ENCODE data around the gene TMC1.
"Not testable (repeated sequence)": the region's sequence is repeated elsewhere in the genome, so short reads cannot be mapped to it uniquely, and the experiment has no call there.

Gene TMC1

GRCh38 chr9:72509635-72510034 is 11.8 kb upstream of the TMC1 start:
- peak; percentile 45 for DNase-seq
- in situ Hi-C loops (cut with HindIII; ENCODE audit: low pct_ligation_motif_present, low pct_unique_long_range_greater_than_20kb, low sequenced_read_pairs), result no loop called here

DNA sequence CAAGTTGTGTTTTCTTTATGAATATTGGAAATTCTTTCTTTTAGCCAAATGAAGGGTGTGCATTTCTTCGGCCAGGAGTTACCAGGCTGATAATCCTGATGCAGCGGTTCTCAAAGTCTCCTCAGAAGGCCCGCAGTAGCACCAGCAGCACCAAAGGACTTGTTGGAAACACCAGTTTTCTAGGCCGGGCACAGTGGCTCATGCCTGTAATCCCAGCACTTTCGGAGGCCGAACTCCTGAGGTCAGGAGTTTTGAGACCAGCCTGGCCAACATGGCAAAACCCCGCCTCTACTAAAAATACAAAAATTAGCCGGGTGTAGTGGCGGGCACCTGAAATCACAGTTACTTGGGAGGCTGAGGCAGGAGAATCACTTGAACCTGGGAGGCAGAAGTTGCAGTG is 397 bp upstream of the TMC1 start:
- DNase-seq; in situ Hi-C loops (cut with HindIII; ENCODE audit: low pct_ligation_motif_present, low pct_unique_long_range_greater_than_20kb, low sequenced_read_pairs): not testable (repeated sequence)

DNA sequence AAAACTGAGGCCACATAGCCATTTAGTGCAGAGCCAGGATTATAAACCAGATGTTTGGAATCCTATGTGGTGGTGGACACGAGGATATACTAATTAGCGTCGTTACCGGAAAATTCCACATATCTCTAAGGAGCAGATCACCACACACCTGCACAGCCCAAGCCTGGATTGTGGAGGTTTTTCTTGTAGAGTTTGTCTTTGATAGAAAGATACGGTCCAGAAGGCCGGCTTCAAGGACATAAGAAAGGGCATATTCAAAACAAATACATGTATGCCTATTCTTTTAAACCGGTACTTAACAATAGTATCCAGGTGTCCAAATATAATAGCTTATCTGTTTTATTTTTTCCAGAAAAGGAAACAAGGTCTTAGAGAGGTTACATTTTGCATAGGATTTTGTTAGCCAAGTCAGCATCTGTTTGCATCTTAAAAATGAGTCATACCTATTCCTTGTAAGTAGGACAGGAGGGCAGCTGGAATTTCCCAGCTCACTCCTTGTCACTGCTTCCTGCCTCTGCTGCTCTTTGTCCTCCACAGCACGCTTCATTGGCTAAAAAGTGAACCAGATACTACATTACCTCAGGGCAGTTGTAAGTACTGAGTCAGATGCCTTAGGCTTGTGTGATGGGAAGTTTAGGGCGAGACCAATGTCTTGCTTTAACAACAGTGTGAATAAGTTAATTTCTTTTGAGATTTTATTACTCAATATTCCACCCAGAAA is 3.6 kb downstream of the TMC1 start:
- in situ Hi-C loops (cut with HindIII; ENCODE audit: low pct_ligation_motif_present, low pct_unique_long_range_greater_than_20kb, low sequenced_read_pairs), result no loop called here
- peak; percentile 90 for DNase-seq

GRCh38 chr9:72526901-72527800 is 5.7 kb downstream of the TMC1 start:
- peak; percentile 82 for DNase-seq
- in situ Hi-C loops (cut with HindIII; ENCODE audit: low pct_ligation_motif_present, low pct_unique_long_range_greater_than_20kb, low sequenced_read_pairs), result no loop called here

DNA sequence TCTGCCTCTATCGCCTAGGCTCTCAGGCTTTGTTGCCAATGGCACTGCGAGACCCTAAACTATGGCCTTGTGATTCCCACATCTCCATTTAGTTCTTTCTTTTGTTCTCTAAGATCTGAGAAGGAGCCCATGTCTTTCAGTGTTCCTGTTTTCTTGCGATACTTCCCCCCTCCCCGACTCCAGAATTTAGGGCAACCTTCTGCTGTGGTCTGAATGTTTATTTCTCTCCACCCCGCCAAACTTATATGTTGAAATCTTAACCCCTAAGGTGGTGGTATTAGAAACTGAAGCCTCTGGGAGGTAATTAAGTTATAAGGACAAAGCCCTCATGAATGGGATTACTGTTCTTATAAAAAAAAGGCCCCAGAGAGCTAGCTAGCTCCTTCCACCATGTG is 6.4 kb downstream of the TMC1 start:
- in situ Hi-C loops (cut with HindIII; ENCODE audit: low pct_ligation_motif_present, low pct_unique_long_range_greater_than_20kb, low sequenced_read_pairs), result no loop called here

DNA sequence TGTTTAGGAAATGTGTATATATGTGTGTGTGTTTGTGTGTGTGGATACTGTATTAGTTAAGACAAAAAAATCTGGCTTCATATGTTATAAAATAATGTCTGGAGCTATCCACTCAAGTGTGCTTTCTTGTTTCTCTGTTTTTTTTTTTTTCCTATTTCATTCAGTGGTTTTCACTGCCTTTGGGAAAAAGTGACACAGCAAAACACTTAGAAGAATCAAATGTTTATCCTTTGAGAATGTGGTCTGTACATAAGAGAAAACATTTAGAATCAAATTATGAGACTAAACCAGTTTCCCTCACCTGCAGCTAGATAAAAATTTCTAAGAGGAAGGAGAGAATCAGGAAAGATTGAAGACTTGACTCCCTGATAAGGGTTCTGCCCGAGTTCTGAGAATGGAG is 8.1 kb downstream of the TMC1 start:
- no peak for DNase-seq
- in situ Hi-C loops (cut with HindIII; ENCODE audit: low pct_ligation_motif_present, low pct_unique_long_range_greater_than_20kb, low sequenced_read_pairs), result no loop called here

More for the DNA sequence above, 6.4 kb downstream of the TMC1 start:
- DNase-seq, result no peak

- no peak for DNase-seq
- in situ Hi-C loops (cut with HindIII; ENCODE audit: low pct_ligation_motif_present, low pct_unique_long_range_greater_than_20kb, low sequenced_read_pairs), result no loop called here
Measured at GRCh38 chr9:72533322-72533721, 11.9 kb downstream of the TMC1 start.

DNA sequence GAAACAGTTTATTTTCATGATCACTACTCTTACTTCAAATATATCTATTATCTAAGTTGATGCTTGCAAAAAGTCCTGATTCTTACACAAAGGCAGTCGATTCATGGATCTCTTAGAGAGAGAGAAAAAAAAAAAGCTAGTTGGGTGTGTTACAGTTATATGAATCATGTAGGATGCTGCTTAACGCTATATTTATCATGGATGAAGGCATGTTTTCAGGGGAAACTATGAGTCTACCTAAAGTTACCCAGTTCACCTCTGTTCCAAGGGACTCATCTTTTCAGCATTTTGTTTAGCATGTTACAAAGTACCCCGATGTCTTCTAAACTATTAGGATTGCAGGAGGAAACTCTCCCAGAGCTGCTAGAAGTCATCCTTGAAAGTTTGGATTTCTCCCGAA is 13.5 kb downstream of the TMC1 start:
- in situ Hi-C loops (cut with HindIII; ENCODE audit: low pct_ligation_motif_present, low pct_unique_long_range_greater_than_20kb, low sequenced_read_pairs), result no loop called here
- DNase-seq, result no peak

DNA sequence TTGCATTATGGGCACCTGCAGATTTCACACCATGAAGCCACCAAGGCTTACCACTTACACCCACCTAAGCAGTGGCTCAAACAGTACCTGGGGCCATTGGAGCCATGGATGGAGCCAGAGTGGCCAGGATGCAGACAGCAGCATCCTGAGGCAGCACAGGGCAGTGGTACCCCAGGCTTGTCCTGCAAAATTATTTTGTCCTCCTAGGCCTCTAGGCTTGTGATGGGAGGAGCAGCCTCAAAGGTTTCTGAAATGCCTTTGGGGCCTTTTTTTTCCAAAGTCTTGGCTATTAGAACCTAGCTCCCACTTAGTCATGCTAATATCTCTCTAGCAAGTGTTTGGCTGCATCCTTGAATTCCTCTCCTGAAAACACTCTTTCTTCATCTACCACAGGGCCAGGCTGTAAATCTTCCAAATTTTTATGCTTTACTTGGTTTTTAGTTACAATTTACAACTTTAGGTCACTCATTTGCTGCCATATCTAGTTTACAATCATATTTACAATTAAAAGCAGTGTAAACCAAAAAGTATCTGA is 15.7 kb downstream of the TMC1 start:
- no peak for DNase-seq

GRCh38 chr9:72537671-72538070 is 16.3 kb downstream of the TMC1 start:
- in situ Hi-C loops (cut with HindIII; ENCODE audit: low pct_ligation_motif_present, low pct_unique_long_range_greater_than_20kb, low sequenced_read_pairs), result no loop called here
- no peak for DNase-seq

More for the DNA sequence above, 15.7 kb downstream of the TMC1 start:
- in situ Hi-C loops (cut with HindIII; ENCODE audit: low pct_ligation_motif_present, low pct_unique_long_range_greater_than_20kb, low sequenced_read_pairs), result no loop called here

- DNase-seq, result no peak
- in situ Hi-C loops (cut with HindIII; ENCODE audit: low pct_ligation_motif_present, low pct_unique_long_range_greater_than_20kb, low sequenced_read_pairs), result no loop called here
Measured at GRCh38 chr9:72538921-72539702, 17.7 kb downstream of the TMC1 start.

DNA sequence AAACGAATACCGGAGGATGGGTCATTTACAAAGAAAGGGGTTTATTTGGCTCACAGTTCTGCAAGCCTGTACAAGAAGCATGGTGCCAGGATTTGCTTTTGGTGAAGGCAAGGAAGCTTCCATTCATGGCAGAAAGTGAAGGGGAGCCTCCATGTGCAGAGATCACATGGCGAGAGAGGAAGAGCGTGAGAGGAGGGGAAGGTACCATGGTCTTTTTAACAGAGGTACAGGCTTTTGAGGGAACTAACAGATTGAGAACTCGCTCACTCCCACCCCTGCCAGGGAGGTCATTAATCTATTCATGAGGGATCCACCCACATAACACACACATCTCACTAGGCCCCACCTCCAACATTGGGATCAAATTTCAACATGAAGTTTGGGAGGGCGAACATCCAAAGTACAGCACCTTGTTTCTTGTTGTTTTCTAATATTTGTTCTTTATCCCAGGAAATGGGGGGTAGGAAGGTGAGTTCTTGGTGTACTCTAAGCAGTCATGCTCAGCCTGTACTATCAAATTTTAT is 18.5 kb downstream of the TMC1 start:
- no peak for DNase-seq
- in situ Hi-C loops (cut with HindIII; ENCODE audit: low pct_ligation_motif_present, low pct_unique_long_range_greater_than_20kb, low sequenced_read_pairs), result no loop called here

- DNase-seq, result no peak
- in situ Hi-C loops (cut with HindIII; ENCODE audit: low pct_ligation_motif_present, low pct_unique_long_range_greater_than_20kb, low sequenced_read_pairs), result no loop called here
Measured at GRCh38 chr9:72540348-72540873, 19.0 kb downstream of the TMC1 start.

- in situ Hi-C loops (cut with HindIII; ENCODE audit: low pct_ligation_motif_present, low pct_unique_long_range_greater_than_20kb, low sequenced_read_pairs); DNase-seq: not testable (repeated sequence)
Measured at GRCh38 chr9:72542537-72542833, 21.1 kb downstream of the TMC1 start.

DNA sequence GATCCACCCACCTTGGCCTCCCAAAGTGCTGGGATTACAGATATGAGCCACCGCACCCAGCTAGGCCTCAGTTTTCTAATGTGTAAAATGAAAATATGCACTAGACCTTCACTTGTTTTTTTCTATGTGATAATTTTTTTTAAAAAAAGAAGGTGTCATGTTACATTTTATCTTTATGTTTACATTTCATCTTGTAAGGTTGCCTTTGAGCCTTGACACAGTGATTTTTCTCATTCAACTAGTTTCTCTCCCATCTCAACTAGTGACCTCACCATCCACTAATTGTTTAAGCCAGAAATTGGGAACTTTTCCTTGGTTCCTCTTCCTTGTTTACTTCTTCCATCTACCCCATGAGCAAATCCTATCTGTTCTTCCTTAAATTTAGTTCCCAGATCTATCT is 21.5 kb downstream of the TMC1 start:
- DNase-seq, result no peak
- in situ Hi-C loops (cut with HindIII; ENCODE audit: low pct_ligation_motif_present, low pct_unique_long_range_greater_than_20kb, low sequenced_read_pairs), result no loop called here

- in situ Hi-C loops (cut with HindIII; ENCODE audit: low pct_ligation_motif_present, low pct_unique_long_range_greater_than_20kb, low sequenced_read_pairs), result no loop called here
- no peak for DNase-seq
Measured at GRCh38 chr9:72551306-72551705, 29.9 kb downstream of the TMC1 start.

DNA sequence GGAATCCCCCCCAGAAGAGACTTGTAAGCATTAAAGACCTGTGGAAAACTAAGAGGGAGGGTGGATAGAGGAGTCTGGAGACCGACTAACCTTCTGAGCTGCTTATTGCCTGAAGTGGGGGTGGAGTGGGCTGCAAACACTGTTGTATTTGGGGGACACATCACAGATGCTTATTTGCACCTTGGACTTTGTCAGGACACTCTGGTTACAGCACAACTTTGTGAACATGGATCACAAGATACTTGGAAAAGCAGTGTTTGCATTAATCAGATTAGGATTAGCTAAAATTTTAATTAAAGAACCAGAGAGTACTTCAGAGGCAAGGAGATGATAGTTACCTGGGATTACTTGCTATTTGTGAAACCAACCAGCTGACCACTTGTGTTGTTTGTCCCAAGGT is 30.9 kb downstream of the TMC1 start:
- in situ Hi-C loops (cut with HindIII; ENCODE audit: low pct_ligation_motif_present, low pct_unique_long_range_greater_than_20kb, low sequenced_read_pairs), result no loop called here
- no peak for DNase-seq

GRCh38 chr9:72554221-72554641 is 32.8 kb downstream of the TMC1 start:
- DNase-seq, result peak; percentile 58

More at GRCh38 chr9:72554221-72554641, 32.8 kb downstream of the TMC1 start:
- in situ Hi-C loops (cut with HindIII; ENCODE audit: low pct_ligation_motif_present, low pct_unique_long_range_greater_than_20kb, low sequenced_read_pairs), result no loop called here

All from ACHN (cell line).